NAMALWA (cell line): Measurements from ENCODE around the gene MYOM1.
"Not testable (repeated sequence)": the region's sequence is repeated elsewhere in the genome, so short reads cannot be mapped to it uniquely, and the experiment has no call there.

Experiments
- DNase-seq: peaks from one replicate; pipeline ENCODE4 v3.0.0-alpha.2; 2015; ENCODE audit warnings: low spot score

Gene MYOM1

DNA sequence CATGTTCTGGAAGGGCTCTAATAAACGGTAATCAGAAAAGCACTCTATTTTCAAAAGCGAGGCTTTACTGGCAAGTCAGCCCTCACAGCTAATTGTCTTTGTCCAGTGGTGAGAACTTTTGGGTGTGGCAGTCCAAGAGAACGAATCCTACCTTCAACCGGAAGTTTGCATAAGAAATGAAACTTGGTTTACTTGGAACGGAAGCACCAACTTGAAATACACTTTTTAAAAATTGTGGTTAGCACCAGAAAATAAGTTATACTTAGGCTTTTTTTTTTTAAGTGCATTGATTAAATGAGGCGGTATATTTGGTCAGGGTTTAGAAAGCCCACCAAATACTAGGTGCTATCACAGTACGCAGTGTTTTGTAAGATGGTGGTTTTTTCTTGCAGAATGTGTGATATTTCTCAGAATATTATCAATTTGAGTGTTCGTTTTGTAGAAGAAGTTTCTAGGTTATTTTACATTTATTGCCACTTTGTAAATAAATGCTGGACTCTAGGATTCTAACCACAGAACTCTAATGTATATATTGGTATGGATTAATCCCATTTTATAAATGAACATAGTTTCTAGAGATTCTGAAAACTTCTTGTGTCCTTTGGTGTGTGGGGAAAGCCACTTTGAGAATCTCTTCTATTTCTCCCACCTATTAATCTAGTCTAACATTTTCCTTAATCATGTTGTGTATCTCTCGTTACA, 29.0 kb upstream of the MYOM1 start:
- DNase-seq = peak; percentile 66

DNA sequence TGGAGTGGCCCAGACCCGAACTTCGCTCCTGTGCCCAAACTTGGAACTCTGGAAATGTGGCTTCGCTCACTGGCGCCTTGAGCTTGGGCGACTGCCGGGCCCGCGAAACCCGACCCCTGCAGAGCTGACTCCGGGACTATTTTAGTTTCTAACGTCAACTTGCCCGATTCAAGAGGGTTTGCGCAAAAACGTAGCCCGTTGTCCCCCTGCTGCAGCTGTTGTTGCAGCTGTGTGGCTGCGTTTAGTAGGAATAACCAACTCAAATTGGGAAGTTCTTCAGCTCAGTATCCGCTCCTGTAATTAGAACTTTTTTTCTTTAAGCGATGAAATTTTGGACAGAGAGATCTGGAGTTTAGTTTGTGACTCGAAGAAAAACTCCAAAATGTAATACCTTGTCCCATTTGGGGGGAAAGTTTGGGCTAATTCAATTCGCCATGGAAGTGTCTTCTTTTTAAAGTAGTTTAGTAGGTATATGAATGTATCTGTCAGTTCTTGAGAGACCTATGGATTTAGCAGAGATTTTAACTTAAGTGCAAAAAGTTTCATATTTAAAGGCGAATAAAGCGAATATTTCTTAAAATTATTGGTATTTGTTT, 28.4 kb upstream of the MYOM1 start:
- peak; percentile 71 for DNase-seq

DNA sequence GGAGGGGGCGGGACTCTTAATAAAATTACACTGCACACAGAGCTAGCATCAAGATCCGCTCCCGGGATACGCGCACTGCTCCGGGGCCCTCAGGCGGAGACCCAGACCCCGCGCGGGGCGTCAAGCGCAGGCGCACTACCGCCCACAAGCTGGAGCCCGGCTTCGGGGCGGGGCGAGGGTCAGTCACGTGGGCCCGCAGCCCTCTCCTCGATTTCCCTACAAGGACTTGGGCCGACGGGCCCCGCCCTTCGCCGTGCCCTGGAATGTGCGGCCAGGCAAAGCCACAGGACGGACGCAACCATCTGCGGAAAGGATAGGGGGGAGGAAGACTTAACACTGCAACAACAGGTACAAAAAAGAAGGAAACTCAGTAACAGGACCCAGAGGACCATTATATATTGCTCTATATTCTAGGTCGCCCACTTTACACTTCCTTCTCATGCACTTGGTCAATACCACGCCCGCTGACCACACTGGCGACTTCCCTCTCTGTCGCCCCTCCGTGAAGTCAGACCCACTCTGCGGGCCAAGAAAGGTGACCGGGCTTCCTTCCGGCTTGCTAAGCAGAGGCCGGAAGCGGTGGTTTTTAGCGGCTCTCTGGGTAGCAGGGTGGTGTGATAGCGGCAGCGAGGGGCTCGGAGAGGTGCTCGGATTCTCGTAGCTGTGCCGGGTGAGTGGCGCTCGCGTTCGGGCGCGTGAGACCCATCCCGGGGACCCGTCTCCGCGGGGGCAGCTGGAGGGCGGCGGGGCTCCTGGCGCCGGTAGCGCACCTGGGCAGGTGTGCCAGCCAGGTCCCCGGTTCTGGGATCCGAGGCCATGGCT, 27.7 kb upstream of the MYOM1 start, which contains the start of gene MYL12A:
Gene MYL12A, plus strand, starts transcription at position 562 of the 822 bp plus-strand sequence. CDS start 5,447 bp downstream, outside the sequence.
- DNase-seq = peak; percentile 96

DNA sequence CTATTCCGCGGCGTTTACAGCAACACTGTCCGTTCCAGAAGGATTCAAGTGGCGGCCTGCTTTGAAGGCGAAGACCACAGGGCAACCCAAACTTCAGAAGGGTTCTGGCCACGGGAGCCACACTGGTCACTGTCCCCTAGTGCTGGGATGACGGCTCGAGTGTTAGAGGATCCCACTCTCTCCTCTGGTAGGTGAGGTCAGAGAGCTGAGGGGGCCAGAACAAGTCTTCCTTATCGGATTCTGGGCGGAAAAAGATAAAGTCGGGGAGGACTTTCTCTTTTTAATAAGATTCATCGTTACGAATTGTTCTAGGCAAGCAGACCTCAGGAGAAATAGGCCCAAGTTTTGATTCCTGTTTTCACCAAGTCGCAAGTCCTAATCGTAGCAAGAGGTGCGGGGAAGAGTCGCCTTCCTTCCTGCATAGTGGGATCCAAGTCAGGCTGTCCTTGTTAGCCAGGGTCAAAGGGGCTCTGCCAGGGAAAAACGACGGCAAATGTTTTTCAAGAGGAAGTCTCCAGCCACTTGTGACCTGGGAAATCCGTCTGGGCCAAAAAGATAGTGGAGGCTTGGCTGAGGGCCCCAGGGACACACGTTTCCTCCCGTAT, 27.0 kb upstream of the MYOM1 start:
- DNase-seq = no peak

DNA sequence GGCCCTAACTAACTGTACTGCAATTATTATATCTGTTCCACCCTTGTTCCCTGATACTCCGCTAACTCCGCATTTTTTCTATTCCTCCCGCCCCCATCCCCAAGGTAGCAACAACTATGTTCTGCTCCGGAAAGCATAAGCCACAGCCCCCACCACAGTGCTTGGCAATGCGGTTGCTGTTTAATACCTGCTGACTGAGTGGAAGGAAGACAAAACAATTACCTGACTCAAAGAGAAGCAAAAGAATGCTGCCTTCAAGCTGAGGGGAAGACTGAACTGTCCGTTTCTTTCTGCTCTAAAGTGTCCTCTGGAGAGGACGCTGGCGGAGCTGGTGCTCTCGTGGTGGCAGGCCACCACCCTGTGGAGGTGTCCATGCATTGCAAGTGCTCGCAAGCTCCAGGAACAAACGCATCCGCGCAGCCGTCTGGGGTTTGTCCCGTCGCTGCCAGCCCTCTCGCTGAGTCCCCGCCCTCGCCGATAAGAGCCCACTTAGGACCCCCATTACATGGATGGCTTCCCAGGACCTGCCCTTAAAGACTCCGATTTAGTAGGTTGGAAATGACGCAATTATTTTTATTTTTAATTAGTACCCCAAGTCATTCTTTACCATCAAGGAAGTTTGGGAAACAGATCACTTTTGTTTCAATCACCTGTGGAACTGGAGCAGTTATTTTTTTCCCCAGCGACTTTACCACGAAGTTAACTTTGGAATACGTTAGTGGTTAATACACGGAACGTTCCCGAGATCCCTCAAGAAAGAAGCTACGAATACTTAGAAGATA, 26.3 kb upstream of the MYOM1 start:
- peak; percentile 92 for DNase-seq

DNA sequence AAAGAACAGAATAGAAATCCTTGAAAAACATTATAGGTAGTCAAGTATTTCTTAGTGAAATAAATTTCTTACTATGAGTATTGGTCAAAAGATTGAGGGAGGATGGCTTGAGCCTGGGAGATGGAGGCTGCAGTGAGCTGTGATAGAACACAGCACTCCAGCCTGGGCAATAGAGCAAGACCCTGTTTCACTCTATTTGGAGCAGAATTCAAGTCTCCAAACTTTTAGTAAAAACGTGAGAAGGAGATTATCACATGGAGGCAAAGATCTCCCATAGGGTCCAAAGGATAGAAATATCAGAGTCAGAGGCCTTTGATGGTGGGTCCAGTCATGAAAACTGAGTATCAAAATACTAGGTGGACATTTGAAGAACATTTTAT, 25.4 kb upstream of the MYOM1 start:
- DNase-seq = no peak

DNA sequence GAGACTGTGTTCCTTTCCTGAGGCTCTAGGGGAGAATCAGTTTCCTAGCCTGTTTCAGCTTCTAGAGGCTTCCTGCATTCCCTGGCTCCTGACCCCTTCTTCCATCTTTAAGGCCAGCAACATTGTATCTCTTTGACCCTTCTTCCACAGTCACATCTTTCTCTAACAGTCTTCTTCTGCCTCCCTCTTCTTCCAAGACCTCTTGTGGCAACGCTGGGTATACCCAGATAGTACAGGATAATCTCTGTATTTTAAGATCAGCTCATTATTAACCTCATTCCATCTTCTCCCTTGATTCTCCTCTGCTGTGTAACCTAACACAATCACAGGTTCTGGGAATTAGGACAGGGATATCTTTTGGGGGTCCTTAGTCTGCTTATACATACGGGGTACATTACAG, 19.0 kb upstream of the MYOM1 start:
- peak; percentile 19 for DNase-seq

DNA sequence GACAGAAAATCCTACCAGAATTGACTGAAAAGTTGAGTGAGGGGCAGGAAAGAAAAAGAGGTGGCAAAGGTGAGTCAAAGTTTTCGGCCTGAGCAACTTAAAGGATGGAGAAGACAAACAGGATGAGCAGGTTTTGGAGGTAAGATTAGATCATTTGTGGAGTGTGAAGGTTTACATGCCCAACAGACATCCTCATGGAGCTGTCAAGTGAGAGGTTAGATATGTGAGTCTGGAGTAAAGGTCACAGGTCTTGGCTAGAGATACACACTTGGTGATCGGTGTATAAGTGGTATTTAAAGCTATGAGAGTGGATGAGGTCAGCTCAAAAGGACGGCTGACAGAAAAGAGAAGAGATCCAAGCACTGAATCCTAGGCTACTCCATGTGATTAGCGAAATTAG, 16.7 kb upstream of the MYOM1 start:
- no peak for DNase-seq

DNA sequence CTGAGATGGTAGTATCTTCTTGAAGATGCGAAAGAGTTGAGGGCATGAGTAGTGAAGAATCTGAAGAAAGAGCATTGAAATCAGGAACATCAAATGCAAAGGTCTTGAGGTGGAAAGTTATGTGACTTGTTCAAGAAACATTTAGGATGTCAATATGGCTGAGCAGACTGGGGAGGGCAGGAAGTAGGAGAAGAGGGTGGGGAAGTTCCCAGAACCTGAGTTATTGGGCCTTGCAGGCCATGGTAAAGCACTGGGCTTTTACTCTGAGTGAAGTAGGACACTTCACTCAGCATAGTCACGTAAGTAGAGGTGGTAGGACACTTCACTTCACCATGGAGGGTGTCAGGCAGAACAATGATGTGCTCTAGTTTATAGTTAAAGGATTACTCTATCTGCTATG, 16.1 kb upstream of the MYOM1 start:
- DNase-seq = no peak

DNA sequence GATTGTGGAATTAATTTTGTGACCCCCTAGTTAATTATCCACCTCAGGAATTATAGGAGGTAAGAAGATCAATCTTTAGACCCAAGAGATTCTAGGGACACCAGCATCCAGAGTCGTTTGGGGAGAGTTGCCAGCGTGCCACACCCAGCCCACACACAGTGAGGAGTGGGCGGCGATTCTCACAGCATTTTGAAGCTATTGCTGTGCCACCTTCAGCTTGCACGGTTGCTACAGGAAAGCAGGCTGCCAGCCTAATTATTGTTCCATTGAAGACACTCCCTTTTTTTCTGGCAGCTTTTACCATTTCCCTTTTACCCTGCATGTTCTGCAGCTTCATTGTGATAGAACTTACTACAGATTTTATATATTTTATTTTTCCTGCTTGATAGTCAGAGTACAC, 14.7 kb upstream of the MYOM1 start:
- no peak for DNase-seq

DNA sequence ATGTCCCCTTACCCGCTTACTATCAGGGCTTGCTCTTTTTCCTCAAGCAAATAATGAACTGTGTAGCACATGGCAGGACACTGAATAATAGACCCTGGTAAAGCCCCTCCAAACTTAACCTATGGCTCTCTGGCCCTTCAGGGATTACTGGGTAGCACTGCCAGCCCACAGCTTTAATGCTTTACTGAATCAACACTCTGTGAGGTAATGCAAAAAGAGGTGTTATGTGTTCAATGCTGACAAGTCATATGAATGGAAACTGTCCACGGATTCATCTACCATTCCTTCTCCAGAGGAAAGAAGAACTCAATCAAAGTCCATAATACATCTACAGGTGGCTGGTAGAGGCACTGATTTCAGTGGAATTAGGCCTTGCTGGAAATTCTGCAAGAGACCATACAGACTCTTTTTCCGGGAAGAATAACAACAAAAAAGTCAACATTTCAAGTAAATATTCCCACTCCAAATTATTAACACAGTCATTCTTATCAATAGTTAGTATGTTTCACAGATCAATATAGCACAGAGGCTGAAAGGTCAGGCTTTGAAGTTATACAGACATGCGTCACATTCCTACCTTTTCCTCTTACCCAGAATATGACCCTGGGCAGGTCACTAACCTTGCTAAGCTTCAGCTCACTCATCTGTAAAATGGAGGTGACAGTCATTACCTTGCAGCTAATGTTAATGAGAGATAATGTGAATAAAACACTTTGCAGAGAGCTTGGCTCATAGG, 13.8 kb upstream of the MYOM1 start:
- DNase-seq = no peak

DNA sequence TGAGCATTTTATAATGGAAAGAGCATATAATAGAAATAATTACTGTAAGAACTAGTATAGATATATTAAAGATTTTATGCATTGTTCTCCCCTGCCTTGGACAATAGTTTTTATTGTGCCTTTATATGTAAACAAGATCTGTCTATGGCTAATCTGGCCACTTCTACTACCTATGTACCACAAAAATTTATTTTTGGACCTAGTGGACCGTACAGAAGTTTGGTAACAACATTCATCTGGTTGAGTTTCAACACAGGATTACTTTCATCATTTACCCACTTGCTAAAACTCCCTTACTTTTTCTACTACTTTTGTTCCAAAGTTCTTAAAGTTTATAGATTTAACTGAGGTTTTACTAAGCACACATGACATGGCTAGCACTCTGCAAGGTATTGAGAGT, 13.2 kb upstream of the MYOM1 start:
- DNase-seq = no peak

DNA sequence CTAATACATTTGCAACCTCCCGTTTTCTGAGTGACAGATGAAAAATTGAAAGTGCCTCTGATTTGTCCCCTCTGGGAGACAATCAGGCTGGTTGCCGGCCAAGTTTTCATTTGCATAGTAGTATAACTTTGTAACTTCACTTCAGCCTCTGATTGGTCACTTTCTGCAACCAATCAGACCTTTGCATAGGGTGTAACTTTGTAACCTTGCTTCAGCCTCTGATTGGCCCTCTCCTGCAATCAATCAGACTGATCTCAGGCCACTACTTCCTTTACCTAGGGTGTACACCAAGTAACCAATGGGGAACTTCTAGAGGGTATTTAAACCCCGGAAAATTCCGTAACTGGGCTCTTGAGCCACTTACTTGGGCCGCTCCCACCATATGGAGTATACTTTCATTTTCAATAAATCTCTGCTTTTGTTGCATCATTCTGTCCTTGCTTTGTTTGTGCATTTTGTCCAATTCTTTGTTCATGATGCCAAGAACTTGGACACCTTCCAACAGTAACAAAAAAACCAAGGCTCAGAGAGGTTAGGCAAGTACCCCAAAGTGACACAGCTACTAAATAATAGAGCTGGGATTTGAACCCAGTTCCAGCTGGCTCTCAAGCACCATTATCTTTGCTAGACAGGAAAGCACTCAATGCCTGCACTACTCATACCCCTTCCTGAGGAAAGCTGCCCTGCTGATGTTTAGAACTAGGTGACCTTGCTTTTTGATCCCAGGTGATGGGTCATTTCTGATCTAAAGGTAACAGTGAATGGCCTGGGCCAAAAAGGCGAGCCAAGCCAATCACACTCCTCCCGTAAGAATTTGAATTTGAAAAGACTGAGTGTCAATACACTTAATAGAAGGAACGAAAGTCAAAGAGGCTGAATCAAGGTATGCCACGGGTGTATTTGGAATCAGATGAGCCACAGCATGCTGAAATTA, 10.9 kb upstream of the MYOM1 start:
- peak; percentile 41 for DNase-seq

DNA sequence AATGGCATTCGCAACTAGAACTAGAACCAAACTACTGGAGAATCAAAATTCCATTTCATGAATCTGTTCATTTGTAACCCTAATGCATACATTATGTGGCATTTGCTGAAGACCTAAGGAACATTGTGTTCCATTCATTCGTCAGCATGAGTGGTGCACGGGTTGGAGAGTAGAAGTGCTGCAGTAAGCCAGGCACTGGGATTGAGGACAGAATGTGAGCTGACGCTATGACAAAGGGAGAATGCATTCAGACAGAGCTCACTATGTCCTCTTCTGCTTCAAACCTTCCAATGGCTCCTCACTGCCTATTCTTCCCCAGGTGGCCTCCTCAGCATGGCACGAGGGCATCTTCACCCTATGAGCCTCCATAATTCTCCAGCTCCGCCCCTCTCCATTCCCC, 6.3 kb upstream of the MYOM1 start:
- DNase-seq = no peak

DNA sequence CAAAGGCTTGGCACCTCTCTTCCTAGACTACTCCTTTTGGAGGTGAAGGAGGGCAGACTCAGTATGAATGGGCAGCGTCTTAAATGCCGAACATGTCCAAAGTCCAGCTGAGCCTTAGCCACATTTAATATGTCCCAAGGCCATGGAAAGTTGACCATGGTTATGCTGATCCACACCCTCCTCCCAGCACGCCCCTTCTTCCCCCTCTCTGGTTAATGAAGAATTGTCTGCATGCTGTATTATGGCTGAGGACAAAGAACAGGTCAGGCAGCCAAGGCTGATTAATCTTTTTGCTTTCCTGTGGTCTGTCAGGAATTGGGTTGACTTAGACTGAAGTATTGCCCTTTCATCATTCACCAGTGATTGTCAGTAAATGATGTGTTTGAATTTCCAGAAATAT, 5.8 kb upstream of the MYOM1 start:
- DNase-seq = no peak

DNA sequence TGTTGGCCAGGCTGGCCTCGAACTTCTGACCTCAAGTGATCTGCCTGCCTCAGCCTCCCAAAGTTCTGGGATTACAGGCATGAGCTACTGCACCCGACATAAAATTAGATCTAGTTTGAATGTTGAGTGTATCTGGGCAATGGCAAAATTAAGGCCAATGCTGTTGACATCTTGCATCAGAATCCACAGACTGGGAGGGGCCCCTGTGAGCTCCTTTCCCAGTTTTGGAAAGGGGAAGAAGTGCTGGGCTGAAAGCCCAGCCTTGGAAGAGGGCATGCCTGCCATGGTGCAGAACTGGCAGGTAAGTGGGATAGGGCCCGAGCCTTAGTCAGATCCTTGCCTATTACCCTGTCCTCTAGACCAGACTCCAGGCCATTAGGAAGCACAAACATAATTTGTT, 4.5 kb upstream of the MYOM1 start:
- DNase-seq = no peak

DNA sequence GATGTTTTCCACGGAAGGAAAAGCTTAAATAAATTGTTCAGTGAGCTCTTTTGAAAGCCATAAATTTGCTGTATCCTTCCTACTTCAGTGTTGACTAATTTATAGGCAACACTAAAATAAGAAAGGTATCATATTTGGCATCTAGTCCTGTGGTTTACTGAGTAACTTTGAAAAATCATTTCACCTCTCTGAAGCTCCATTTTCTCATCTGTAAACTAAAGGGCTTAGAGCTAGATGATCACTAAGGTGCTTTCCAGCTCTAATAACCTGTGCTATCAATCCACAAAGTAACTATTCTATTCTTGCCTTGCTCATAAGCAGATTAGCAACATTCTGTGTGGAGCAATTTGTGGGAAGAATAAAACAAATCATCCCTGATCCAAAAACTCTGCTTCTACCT, 3.6 kb upstream of the MYOM1 start:
- DNase-seq = no peak

DNA sequence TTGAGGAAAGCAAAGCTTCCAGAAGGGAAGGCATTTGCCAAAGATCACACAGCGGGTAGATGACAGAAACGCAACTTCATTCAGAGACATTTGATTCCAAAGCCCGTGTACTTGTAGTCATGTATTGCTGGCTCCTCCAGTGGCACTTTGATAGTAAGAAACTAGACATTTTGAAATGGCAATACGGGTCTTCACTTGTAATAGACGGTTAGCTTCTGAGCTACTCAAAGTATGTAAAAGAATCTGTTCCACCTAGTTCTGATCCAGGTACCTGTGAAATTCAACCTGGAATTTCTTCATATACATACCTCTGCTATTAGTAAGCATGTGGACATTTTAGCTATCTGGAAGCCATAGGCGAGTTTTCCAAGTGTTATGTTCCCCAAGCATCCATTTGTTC, 1.7 kb upstream of the MYOM1 start:
- DNase-seq = no peak

DNA sequence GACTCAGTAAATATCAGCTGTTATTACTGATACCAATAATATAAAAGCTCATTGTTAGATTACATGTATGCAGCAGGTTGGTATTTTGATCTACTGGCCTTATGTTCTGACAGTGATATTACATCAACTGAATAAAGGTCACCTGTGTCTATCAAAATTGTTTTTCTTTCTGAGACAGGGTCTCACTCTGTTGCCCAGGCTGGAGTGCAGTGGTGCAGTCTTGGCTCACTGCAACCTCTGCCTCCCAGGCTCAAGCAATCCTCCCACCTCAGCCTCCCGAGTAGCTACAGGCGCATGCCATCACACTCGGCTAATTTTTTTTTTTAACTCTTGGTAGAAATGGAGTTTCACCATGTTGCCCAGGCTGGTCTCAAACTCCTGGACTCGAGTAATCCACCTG, 1.1 kb upstream of the MYOM1 start:
- not testable (repeated sequence) for DNase-seq

DNA sequence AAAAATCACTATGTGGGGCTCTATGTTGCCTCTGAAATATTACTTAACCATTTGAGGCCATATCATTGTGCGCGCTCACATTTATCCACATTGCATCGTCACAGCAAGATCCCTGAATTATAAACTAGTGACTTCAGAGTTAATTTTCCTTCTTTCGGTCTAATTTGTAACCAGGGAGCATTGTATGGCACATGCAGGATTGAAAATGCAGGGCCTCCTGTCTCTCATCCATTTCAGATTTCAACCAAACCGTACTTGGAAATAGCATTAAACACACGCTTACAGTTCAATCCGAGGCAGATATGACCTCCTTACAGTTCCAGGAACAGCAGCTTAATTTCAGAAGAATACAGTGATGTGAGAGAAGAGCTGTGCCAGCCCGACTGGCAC, 532 bp downstream of the MYOM1 start:
- DNase-seq = no peak
